Spleen (tissue), 7 donors: ENCODE measurements around the gene PAX2.

Source experiments
- CTCF ChIP-seq, 11 experiments: fragments of 200-600 bp in 7 of 11; fragments of 450-650 bp in 4 of 11; sonication (generic) in 4 of 11; IDR thresholded peaks in 8 of 11; conservative IDR thresholded peaks in 3 of 11; 1 replicate in 7 of 11; 2 replicates in 4 of 11; pipeline versions ENCODE4 v1.4.0 to v1.8.0; 2016 to 2021; ENCODE audit warnings: antibody characterized with exemption in 11 of 11, inconsistent platforms in 4 of 11, mild to moderate bottlenecking in 1 of 11
- POLR2A ChIP-seq, 3 donors: fragments of 450-650 bp; IDR thresholded peaks; one replicate each; pipeline ENCODE4 v1.5.1; 2017; ENCODE audit warnings: antibody characterized with exemption in 3 of 3, mild to moderate bottlenecking in 1 of 3
- donor health status: DM: no; HTN: no; CAD: no; lungs with moderate emphysema.
- donor health status: DM: no; HTN: no; CAD: no.
- donor health status: DM: no; HTN: no; CAD: no.

- no peak for TF ChIP-seq CTCF (IDR thresholded peaks at IDR 0.05 in 8 of 11, conservative IDR thresholded peaks at IDR 0.05 in 3 of 11)
- no peak for TF ChIP-seq POLR2A (IDR thresholded peaks at IDR 0.05)
Measured at GRCh38 chr10:100826031-100826651, 80.8 kb downstream of the PAX2 start.
